GM19023 (cell line): Measurements from ENCODE around the gene TMIGD3.

ENCODE experiments used
- ATAC-seq: cut with Tn5 transposase; IDR thresholded peaks from one replicate; pipeline ENCODE4 v1.9.1; 2021; ENCODE audit warnings: mild to moderate bottlenecking, moderate library complexity; ENCODE audit not compliant: unreplicated experiment

The TMIGD3 gene

DNA sequence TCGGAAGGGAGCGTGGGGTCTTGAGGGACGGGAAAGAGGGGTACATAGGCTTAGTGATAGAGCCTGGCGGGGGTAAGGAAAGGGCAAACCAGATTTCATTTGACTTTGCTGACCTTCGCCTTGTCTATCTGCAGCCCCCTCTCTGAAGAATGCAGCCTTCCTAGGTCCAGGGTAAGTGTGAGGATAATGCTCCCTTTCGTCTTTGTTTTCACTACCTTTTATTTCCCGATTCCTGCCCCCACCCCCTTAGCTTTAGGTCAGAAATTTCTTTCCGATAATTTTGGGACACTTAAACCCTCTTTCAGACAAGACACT lies 53.8 kb downstream of the TMIGD3 start:
- no peak for ATAC-seq

GRCh38 chr1:111448918-111449702 lies 54.3 kb downstream of the TMIGD3 start, which contains the start of the genes ATP5PB and WDR77:
ATP5PB (plus strand) TSS chr1:111449464; CDS start chr1:111449542, 78 bp downstream.
WDR77 (minus strand) TSS chr1:111449256; CDS start chr1:111449169, 87 bp downstream.
- peak; percentile 94 for ATAC-seq

DNA sequence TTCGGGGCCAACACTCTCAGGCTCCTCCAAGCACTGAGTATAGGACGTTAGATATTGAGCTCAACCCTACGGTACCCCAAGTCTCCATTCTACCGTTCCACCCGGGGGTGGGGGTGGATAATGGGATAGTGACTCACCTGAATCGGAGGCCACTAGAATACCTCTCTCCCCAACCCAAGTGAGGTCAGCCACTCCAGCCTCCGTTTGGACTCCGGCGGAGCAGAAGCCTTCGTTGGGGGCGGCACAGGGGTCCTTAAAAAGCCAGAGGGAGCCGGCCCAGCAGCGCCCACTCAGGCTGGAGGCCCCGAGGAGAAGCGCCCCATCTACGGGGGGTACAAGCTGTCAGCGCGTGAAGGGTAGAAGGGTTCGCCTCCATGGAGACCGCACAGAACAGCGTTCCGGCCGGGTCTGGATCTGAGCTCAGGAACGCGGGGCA lies 54.9 kb downstream of the TMIGD3 start:
- no peak for ATAC-seq

DNA sequence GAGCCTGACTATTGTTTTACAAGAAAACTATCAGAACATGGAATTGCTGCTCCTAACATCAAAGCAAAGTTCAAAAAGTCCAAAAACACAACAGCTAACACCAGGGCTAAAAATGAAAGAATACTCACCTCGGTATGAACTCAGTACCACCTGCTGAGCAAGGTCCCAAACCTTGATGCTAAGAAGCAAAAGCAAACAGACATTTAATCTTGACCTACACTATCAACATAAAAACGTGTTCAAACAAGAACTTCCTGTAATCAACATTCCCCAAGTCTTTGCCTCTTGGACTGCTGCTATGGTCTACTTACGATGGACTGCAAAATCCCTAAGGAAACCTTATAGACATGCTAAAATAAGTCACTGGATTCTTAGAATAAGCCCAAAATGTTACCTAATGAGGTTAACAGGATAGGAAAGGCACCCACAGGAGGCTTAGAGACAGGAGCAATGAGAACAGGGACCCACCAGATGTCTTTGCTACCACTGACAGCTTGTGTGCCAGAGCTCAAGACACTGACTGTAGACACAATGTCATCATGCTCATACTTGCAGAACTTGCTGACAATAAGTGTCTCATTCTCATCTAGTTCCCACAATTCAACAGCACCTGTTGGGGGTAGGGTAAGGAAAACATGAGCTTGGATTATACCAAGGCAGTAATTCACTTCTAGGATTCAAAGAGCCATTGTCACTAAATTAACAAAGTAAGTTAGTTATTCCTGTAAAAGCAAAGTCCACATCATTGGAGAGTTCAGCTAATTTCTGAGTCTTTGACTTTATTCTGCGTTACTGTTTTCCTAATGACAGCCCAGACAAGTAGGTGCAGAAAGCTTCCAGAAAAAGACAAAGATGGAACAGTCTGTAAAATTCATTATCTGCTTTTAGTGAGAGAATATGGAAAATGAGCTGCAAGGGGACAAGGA lies 56.2 kb downstream of the TMIGD3 start:
- ATAC-seq: no peak

- ATAC-seq: no peak
Measured at GRCh38 chr1:111446546-111446945, 56.9 kb downstream of the TMIGD3 start.

DNA sequence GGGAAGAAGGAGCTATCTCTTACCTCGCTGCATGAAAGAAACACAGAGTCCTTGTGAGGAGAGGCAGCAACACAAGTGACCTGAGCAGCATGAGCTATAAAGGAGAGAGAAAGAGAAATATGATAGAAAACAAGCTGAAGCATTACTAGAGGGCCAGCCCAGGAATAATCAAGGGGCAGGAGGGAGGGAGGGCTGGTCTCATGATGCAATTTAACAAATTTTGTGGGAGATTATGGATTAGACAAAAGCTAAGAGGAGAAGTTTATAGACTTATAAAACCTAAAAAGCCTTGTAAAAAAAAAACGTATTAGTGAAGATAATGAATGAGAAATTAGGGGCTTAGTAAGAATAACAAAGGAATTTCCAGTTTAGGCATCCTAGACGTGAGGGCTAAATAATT lies 59.4 kb downstream of the TMIGD3 start:
- ATAC-seq: no peak

GRCh38 chr1:111442457-111442856 lies 61.0 kb downstream of the TMIGD3 start:
- ATAC-seq: no peak

GRCh38 chr1:111441573-111442192 lies 61.8 kb downstream of the TMIGD3 start:
- ATAC-seq: no peak

GRCh38 chr1:111439461-111440351 lies 63.7 kb downstream of the TMIGD3 start:
- ATAC-seq: no peak

GRCh38 chr1:111436726-111437125 lies 66.7 kb downstream of the TMIGD3 start:
- no peak for ATAC-seq
